Esophagus mucosa (tissue), 1 donor: Measurements from ENCODE around the gene COL6A3. TPM values are rescaled to one million over a fixed set of nuclear protein-coding genes. Genes with fewer than 3 reads are reported as not detected.
A peak's percentile ranks its signal among the peaks of the same experiment; 100 is the strongest.
"Not testable (repeated sequence)": the region's sequence is repeated elsewhere in the genome, so short reads cannot be mapped to it uniquely, and the experiment has no call there.

ENCODE experiments used
- ATAC-seq: fragments of 200-7000 bp; cut with Tn5 transposase; one replicate; pipeline ENCODE4 v1.9.1; 2020
- total RNA-seq: library from RNA; stranded (reverse); gene quantifications from one replicate; pipeline ENCODE4 v1.2.4, GENCODE V29; 2023
- donor health status: DM: yes; HTN: yes; CAD: no.

Gene COL6A3
- total RNA-seq, 1 donor from 2014 or later = 23.0 TPM

DNA sequence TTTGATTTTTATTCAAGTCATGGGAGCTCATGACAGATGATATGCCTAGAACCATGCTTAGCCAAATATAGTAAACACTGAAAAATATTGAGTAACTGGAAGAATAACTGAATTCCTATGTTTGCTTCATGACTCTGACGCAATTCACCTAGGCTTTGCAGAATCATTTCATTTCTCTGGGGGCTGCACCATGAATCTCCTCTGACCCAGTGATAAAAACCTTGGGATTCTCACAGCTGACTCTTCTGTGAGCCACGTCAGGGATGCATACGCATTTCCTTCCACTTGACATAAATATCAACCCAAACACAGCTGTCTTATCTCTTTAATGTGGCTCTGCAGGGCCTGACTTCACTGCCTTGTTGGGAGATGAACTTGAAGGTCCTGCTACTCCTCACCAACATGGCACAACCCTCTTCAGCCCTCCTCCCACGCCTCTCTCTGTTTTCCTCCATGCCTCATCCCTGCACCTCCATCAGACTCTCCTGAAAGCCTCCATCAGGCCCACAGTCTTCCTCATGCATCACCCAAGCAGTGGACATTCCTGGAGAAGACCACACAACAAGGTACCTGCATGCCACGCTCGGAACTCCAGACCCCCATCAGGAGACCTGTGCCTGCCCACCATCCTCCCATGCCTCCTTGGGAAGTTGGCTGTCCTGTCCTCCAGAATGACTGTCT lies 29.8 kb downstream of the COL6A3 start:
- ATAC-seq = no peak

DNA sequence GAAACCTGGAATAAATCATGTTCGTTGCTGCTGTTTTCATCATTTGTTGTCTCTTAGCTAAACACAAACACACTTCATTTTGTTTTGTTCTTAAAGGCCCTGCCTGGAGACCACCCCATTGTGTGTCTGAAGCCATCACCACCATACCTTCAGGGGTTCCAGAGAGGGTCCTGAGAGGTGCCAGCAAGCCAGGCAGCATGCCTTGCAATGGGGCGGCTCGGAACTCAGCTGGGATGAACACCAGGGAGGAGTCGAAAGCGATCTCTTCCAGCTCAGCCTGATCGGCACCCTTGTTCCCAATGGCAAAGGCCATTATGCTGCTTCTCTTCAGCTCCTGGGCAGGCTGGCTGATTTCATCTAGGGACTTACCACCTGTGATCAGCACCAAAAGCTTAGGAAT lies 33.2 kb downstream of the COL6A3 start:
- no peak for ATAC-seq

DNA sequence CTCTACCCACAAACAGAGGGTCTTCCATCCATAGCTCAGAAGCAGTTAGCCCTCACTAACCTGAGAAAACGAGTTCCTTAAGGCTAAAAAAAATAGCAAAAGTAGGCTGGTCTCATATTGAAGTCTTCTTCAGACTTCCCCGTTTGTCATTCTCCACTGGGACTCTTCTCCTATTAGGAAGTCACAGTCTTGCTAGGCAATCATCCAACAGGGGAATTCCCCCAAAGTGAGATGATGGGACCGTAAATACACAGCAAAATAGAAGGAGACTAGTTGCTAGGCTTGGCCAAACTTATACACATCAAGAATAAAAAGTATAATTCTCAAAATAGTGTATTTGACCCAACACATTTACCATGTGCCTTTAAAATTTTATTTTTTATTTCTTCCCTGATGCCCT lies 34.3 kb downstream of the COL6A3 start:
- ATAC-seq = no peak

DNA sequence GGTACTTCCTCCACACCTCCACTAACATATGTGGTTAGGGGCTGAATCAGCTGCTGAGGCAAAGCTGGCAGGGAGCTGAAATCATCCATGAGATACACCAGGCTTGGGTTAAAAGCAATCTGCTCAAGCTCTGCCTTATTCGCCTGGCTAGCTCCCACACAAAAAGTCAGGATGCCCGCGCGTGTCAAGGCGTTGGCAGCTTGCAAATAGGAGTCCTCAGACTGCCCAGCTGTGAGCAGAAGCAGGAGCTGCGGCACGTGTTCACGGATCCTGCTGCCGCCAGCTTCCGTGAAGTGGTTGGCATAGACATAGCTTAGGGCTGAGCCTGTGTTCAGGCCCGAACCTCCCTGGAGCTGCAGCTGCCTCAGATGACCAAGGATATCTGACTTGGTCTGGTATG lies 35.3 kb downstream of the COL6A3 start:
- ATAC-seq = no peak

DNA sequence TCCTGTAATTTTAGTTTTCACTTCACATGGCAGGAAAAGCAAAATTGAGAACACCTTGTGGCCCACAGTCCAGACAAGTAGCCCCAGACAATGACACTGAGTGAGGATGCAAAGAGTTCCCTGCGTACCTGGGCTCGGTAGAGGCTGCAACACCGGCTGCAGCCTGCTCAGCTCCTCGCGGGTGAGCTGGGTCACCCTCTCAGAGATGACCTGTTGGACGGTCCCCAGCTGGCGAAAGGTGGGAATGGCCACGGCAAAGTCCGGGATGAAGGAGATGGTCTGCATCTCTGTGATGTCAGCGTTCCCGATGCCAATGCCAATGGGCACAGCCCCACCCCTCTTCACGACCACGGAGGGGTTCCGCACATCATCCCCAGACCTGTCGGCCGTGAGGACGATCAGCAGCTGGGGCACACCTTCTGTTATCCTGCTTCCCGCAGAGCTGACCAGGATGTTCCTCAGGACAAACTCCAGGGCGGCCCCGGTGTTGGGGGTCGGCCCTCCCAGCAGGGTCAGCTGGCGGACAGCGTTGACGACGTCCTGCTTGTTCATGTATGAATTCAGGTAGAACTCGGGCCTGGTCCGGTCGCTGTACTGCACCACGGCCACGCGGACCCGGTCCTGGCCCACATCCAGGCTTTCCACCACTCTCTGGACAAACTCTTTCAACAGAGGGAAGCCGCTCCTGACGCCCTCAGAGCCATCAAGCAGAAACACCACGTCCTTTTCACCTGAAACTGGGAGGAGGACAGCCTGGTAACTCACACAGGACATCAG lies 39.5 kb downstream of the COL6A3 start:
- ATAC-seq = no peak

DNA sequence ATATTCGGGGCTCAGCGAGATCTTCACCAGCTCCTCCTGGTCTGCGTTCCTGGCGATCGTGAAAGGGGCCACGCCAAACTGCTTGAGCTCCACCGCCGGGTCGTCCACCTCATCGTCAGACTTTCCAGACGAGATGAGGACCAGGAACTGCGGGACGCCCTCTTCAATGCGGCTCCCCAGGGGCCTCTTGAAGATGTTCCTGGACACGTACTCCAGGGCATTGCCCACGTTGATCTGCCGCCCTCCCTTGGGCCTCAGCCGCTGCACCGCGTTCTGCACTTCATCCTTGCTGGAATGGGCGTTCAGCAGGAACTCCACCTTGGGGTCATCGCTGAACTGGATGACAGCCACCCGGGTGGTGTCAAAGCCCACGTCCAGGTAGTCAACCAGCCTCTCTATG lies 42.1 kb downstream of the COL6A3 start:
- no peak for ATAC-seq

DNA sequence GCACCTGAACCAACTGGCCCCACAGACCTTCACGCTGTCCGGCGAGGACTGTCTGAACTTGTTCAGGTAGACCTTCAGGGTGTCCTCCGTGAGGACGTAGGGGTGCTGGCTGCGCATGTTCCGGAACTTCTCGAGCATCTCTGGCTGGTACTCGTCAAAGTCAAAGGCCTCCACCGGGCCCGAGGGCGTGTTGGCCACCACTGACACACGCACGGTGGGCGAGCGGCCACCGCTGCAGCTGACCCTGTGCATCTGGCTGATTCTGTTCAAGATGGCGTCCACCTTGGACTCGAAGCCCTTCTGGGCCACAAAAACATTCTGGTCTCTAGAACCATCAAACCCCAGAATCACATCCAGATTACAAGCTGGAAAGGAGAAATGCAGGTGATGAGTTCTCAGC lies 48.3 kb downstream of the COL6A3 start:
- ATAC-seq = no peak

DNA sequence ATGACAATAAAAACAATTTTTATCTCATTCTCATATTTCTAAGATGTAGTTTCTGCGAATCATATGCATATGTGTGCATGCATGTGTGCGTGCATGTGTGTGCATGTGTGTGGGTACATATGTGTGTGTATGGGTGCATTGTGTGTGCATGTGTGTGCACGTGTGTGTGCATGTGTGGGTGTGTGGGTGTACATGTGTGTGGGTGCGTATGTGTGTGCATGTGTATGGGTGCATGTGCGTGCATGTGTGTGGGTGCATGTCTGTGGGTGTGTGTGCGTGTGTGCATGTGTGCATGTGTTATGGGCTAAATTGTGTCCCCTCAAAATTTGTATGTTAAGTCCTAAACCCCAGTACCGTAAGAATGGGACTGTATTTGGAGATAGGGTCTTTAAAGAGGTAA lies 49.3 kb downstream of the COL6A3 start:
- no peak for ATAC-seq

DNA sequence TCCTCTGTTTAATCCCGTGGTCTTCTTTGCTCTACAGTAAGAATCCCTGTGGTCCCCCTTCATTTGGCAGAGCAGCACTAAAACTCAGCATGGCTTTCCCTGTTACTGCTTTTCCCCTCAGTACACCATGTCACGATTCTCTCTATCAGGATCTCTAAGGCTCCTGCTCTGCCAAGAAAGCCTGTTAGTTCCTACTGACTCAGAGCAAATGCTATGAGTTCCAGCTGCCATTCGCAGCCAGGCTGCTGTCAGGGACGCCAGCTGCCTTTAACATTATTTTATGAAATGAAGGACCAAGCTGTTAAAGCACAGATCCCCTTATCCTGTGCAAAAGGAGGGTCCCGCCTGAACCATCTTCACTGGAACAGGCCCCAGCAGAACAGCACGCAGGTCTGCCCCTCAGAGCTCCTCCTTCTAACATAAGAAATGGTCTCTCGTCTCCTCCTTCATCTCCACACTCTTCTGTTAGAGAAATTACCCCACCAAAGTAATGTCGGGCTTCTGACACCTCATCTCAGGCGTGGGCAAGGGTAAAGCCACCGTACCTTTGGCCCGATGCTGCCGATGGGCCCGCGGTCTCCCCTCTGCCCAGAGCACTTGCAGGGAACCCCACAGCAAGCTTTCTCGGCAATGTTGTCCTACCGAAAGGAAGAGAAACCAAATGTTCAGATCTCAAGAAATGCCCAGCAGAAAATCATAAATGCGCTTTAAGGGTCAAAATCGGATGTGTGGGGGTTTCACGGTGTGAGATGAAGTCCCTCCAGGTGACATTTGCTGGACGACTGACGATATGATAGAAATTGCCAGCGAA lies 52.6 kb downstream of the COL6A3 start:
- no peak for ATAC-seq

DNA sequence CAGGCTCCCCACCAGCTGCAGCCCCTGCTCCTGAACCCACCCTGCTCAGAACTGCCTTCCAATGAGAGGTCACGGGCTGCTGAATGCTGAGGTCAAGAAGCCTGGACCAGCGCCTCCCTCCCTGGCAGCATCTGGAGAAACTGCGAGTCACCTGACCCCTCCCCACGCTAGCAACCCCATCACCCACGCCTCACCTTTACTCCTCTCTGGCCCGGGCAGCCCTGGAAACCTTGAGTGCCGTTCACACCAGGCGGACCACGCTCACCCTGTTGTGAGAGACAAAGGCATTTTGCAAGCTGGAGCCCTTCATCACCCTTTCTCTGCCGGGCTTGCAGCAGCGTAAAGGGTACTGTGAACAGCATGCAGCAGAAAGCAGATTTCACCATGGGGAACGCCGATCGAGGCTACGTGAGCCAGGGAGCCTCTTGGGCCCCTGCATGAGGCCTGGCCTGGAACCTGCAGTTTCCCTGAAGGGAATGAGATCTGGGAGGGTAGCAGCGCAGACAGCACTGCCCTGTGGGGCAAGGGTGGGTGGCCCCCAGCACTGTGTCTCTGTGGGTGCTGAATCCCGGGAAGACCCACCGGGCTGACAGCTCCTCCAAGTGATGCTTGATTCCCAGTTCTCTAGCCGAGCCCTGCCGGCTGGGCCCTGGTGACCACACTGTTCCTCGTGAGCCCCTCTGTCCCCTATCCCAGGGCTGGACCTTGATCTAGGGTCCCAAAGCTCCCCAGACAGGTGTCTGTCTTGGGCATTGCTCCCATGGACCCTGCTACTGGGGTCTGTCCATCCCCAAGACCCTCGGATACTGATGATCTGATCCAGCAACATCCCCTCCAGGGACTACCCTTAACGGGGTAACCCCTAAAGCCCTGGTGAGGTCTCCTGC lies 53.8 kb downstream of the COL6A3 start:
- ATAC-seq = no peak

DNA sequence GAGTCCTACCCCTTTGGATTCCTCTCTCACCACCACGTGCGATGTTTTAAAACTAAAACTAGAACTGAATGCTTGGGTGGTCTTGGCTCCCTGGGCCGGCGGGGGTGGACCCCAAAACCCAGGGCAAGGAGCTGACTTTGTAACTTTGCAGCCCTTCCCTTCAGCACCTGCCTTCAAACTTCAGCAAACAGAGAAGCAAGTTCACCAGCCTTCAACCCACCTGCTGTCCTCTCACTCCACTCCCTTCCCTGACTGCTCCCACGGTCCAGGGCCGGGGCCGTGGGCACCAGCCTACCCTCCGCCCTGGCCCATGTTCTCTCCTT lies 54.5 kb downstream of the COL6A3 start:
- no peak for ATAC-seq

DNA sequence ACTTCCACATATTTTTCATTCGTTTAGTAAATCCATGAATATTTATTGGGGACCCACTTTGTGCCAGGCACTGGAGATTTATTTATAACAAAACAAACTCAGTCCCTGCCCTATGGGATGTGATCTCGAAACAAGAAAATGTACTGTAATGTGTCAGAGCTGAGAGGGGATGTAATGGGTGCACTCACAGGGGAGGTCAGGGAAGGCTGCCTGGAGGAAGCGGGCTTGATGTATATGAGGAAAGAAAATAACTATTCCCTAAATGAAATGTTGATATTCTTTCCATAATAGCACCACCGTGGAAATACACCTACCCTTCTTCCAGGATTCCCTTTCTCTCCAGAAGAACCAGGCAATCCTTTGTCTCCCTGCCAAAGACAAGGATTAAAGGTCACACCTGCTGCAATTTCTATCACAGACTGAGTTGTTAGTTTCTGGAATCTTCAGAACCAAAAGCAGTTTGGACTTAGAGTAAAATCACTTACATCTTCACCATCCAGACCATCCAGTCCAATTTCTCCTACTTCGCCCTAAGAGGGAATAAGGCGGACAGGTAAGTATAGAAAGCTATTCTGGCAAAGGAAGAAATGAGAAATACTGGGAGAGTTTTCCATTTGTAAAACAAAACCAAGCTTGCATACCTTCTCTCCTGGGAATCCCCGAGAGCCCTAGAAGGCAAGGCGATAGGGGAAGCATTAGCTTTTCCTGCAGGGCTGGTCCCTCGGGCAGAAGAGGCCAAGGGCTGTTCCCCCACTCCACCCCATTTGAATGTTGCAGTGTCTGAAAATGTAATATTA lies 55.0 kb downstream of the COL6A3 start:
- no peak for ATAC-seq

DNA sequence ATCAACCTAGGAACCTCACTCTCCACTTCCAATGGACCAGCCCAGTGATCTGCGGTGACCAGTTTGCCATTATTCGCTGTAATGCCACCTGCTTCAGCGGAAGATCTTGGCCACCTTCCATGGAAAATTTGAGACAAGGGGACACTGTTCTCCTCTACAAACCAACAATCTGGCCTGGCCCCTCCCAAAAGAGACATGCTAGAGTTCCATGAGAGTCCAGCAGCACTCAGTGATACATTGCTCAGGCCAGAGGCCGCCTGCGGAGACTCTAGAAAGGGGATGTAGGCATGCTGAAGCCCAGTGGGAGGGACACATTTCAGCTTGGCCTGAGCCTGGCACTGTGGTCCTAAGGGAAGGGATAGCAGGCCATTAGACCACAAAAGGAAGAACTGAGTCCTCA lies 58.3 kb downstream of the COL6A3 start:
- no peak for ATAC-seq

DNA sequence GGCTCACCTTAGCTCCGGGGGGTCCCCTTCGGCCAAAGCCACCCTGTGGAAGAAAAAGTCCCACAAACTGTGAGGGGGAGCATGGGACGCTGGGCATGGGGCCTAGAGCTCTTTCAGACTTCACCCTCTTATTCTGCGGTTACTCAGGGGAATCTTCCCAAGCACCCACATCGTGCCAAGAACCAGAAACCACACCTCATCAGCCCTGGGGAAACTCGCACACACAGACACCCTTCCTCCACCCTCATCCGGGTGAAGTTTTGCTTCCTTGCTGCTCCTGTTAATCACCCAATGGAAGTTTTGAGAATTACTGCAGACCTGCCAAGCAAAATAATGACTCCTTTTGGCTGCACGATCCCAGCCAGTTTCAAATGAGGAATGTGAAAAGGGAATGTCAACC lies 59.1 kb downstream of the COL6A3 start:
- peak; percentile 65 for ATAC-seq

DNA sequence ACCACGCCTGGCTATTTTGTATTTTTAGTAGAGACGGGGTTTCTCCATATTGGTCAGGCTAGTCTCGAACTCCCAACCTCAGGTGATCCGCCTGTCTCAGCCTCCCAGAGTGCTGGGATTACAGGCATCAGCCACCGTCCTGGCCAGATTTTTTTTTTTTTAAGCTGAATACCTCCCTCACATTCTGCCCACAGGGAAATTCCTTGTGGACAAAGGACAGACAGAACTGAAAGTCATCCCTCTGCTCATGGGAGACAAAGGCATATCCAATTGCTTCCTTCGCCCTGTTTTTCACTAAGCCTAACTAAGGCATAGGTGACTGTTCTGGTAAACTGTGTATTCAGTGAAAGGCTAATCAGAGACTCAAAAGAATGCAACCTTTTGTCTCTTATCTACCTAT lies 59.8 kb downstream of the COL6A3 start:
- ATAC-seq = not testable (repeated sequence)

DNA sequence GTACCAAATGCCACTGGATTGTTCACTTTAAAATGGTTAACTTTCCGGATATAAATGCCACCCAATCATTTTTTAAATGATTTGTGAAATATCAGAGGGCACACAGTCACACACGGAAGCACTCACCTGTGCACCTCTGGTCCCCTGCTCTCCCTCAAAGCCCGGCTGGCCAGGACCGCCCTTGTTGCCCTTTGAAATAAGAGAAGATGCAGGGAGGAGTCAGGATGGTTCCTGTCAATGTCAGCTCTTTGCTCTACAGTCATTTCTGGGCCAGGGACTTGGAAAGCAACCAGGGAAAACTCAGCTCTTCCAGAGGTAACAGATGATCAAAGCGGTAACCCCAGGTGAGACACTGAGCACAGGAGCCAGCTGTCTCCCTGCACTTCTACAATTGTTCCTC lies 60.7 kb downstream of the COL6A3 start:
- no peak for ATAC-seq

DNA sequence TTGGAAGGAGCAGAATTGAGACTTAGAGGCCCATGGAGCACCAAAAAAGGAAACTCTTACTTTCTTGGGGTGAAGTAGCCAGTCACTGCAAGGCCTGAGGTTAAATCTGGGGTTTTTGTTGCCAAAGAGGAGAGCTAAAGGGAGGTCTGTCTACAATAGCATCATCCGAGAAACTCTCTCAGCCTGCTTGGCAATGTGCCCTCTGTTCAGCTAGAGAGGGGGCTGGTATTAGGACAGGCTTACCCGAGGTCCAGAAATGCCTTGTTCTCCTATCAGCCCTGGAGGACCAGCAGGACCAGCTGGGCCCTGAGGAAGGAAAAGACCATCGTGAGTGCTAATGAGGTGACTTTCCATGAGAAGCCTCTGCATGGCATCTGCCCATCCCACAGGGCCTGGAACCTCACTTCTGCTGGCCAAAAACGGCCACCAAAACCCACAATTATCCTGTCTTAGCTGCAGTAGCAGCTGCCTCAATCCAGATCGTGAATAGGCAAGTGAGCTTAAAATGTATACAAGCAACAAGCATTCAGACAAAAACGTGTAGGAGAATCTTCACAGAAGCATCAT lies 61.6 kb downstream of the COL6A3 start:
- no peak for ATAC-seq

DNA sequence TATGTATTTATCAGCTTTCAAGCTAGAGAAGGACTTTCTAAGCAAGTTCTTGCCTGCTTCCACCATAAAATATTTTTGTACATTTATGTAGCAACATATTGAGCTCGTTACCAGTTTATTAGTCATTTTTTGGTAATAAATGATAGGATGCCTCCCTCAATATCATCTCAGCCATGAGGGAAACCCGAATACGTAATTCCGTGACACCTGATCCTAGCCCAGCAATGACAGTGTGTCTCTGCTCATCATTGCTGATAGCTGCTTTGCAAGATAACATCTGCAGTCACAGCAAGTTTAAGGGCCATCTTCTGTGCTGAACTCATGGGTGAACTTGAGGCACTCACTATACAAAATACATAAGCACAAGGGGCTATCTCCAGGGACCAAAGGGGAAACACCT lies 62.2 kb downstream of the COL6A3 start:
- ATAC-seq = no peak

DNA sequence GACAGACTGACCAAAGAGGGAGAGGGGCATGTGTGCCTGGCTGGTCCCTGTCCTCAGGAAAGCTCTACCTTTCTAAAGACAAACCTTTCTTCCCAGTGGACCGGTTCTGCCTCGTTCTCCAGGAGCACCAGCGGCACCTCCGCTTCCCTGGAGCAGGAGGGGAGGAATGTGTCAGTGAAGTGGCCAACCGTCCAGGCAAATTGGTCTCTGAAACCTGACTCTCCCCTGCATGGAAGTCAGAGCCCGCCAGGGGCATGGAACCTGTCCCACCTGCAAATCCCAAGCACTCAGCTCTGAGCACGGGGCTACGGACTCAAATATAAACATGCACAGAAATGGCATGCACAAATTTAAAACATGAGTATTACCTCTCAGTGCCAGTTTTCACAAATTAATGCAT lies 62.9 kb downstream of the COL6A3 start:
- no peak for ATAC-seq

DNA sequence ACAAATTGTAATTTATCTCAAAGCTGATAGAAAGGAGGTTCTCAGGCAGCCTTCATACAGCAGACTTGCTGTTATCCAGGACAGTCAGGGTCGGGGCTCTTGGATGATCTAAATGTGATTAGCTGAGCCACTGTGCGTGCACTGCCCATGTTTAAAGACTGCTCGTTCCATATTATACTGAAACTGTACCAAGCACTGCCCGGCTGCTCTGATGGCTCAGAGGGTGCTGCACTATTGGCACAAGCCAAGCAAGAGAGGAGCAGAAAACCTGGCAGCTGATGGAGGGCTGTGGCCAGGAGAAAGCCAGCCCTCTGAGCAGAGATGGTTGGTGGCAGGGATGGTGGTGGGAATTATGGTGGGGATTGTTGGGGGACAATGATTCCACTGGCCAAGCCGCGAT lies 63.4 kb downstream of the COL6A3 start:
- no peak for ATAC-seq

DNA sequence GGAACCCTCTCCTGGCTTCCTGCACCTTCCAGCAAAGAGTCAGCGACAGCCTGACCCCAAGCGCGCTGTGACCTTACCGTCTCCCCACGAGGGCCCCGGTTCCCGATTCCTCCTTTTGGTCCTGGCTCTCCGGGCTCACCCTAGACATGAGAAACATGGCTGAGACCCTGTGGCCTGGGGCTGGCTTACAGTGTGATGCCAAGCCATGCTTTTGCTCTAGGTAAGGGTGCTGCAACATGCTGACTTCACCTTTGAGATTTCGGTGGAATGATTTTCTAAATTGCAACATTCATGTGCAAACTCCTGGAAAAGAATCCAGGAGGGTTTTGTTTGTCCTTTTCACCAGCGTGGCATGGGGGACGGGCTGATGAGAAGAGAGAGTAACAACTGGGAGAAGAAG lies 63.9 kb downstream of the COL6A3 start:
- no peak for ATAC-seq
